ENCODE data around the gene TRIM44.

GRCh38 chr11:35626501-35626900 lies 36.1 kb upstream of the TRIM44 start:
- TF ChIP-seq POLR2A (IDR thresholded peaks at IDR 0.05; ENCODE audit: low read length) (no peak), GATA1 (IDR thresholded peaks at IDR 0.05; ENCODE audit: low read depth, low read length) (no peak)
